NB4 (cell line): ENCODE measurements around the gene DGKD.

ENCODE experiments used
- DNase-seq: peaks from one replicate; pipeline ENCODE4 v3.0.0; 2010; ENCODE audit warnings: low read depth
- H3K4me3 ChIP-seq: one replicate; pipeline ENCODE4 v1.5.1; 2011; ENCODE audit warnings: mild to moderate bottlenecking, low read depth, low read length, moderate library complexity
- MYC ChIP-seq: IDR thresholded peaks from 2 replicates; pipeline ENCODE4 v1.6.1; 2011; ENCODE audit warnings: low read depth, low read length
- POLR2A ChIP-seq: IDR thresholded peaks from 2 replicates; pipeline ENCODE4 v1.6.1; 2011; ENCODE audit warnings: mild to moderate bottlenecking; ENCODE audit not compliant: insufficient read length; ENCODE audit errors: extremely low read depth
- TF ChIP-seq, protein P1 (sequence below): IDR thresholded peaks from 2 replicates; pipeline ENCODE4 v1.6.1; 2011; ENCODE audit warnings: low read depth, low read length
- TF ChIP-seq, protein P2 (sequence below): IDR thresholded peaks from one replicate; pipeline ENCODE4 v1.5.1; 2012; ENCODE audit warnings: low read depth, low read length

DGKD gene

DNA sequence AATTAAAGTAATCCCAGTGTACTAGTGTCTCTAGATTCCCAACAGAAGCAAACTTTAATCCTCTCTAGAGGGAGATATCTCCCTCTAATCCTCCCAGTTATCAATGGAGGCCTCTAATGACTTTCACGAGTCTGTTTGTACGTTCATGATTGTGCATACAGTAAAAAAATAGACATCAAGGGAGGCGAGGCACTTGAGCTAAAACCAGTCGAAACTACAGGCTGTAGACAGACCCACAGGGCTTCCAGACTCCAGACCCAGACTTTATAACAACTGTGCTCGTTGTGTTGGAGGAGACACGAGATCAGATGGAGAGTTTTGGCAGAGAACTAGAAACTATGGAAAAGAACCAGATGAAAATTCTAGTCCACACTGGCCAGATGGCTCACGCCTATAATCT is 7.0 kb downstream of the DGKD start:
- H3K4me3 ChIP-seq: no peak overlapping the region
- TF ChIP-seq, protein P1, sequence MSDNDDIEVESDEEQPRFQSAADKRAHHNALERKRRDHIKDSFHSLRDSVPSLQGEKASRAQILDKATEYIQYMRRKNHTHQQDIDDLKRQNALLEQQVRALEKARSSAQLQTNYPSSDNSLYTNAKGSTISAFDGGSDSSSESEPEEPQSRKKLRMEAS: no peak
- TF ChIP-seq POLR2A (no peak), MYC (no peak)
- TF ChIP-seq, protein P2, sequence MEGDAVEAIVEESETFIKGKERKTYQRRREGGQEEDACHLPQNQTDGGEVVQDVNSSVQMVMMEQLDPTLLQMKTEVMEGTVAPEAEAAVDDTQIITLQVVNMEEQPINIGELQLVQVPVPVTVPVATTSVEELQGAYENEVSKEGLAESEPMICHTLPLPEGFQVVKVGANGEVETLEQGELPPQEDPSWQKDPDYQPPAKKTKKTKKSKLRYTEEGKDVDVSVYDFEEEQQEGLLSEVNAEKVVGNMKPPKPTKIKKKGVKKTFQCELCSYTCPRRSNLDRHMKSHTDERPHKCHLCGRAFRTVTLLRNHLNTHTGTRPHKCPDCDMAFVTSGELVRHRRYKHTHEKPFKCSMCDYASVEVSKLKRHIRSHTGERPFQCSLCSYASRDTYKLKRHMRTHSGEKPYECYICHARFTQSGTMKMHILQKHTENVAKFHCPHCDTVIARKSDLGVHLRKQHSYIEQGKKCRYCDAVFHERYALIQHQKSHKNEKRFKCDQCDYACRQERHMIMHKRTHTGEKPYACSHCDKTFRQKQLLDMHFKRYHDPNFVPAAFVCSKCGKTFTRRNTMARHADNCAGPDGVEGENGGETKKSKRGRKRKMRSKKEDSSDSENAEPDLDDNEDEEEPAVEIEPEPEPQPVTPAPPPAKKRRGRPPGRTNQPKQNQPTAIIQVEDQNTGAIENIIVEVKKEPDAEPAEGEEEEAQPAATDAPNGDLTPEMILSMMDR: no peak
- no peak for DNase-seq

DNA sequence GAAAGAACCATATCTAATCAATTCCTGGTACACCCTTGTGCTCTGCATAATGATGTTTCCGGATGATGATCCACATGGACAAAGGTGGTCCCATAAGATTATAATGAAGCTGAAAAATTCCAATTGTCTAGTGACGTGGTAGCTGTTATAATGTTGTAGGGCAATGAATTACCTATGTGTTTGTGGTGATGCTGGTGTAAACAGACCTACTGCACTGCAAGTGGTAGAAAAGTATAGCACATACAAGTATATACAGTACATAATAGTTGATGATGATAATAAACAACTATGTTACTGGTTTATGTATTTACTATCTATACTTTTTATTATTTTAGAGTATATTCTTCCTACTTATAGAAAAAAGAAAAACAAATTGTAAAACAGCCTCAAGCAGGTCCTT is 8.4 kb downstream of the DGKD start:
- TF ChIP-seq, protein P2: no peak
- TF ChIP-seq, protein P1: no peak
- no peak for TF ChIP-seq MYC
- no peak for TF ChIP-seq POLR2A
- no peak for DNase-seq
- H3K4me3 ChIP-seq: no peak overlapping the region

DNA sequence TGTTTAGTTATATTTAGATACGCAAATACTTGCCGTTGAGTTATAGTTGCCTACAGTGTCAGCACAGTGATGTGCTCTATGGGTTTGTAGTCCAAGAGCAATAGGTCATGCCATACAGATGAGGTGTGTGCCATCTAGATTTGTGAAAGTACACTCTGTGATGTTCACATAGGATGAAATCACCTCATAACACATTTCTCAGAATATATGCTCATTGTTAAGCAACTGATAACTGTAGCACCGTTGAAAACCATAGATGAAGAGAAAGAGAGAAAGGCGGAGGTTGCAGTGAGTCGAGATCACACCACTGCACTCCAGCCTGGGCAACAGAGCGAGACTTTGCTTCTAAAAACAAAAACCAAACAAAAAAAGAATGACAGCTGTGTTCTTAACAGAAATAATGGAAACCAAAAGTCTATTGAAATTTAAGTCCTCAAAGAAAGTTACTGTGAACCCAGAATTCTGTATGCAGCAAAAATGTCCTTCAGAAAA is 9.5 kb downstream of the DGKD start:
- H3K4me3 ChIP-seq: no peak overlapping the region
- TF ChIP-seq, protein P1: no peak
- TF ChIP-seq MYC: no peak
- no peak for TF ChIP-seq POLR2A
- TF ChIP-seq, protein P2: no peak
- no peak for DNase-seq

DNA sequence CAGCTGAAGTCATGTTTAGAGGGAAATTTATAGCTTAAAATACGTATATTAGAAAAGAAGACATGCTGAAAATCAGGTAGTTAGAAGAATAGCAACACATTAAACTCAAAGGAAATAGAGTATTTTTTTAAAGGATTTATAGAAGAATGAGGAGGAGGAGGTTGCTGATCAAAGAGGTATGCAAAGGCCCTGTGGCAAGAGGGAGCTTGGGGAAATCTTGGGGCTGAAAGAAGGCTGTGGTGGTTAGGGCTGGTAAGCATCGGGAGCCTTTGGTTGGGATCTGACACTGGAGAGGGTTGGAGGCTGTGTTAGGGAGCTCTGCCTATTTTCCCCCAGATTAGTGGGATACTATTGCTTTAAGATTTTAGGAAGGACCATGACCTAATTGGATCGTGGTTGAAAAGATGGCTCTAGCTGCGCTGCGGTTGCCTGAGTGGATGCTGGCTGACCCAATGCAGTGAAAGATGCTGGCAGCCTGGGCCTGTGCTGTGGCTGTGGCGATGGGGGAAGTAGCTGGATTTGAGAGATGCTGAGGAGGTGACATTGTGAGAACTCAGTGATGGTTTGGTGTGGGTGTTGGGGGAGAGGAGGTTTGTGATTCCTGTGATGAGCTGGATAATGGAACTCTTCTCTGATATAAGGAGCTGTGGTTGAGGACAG is 11.7 kb downstream of the DGKD start:
- TF ChIP-seq MYC (no peak), POLR2A (no peak)
- TF ChIP-seq, protein P2: no peak
- TF ChIP-seq, protein P1: no peak
- H3K4me3 ChIP-seq: no peak overlapping the region
- no peak for DNase-seq

DNA sequence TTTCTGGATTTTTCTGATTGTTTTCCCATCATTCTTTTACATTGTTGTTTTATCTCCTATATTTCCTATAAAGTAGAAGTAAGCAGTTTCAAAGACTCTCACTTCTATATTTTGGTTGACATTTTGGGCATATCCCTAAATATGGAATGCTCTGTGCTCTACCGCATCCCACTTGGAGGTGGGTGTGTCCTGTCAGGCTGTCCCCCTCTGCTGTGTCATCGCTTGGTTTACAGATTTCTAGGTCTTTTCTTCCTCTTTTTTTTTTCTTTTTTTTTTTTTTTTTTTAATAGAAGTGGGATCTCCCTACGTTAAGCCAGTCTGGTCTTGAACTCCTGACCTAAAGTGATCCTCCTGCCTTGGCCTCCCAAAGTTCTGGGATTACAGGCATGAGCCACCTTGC is 13.3 kb downstream of the DGKD start:
- TF ChIP-seq, protein P1: no peak
- TF ChIP-seq MYC (no peak), POLR2A (no peak)
- TF ChIP-seq, protein P2: no peak

DNA sequence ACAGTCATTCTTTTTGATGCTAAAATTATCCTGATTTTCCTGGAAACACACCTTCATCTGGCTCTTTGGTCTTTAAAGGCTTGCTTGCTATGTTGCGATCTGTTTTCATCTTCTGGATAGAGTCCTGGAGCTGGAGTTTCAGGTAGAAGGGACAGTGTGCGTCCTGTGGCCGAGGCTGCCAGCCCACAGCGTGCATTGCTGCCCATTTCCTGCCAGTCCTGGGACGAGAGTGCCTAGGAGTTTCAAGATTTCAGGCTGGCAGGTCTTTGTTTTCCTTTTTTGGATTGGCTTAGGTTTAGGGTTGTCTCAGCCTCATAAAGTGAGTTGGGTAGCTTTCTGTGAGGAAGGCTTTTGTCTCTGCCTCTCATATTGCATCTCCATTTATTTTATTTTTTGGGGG is 14.5 kb downstream of the DGKD start:
- TF ChIP-seq POLR2A: no peak
- TF ChIP-seq, protein P2: no peak
- no peak for TF ChIP-seq MYC
- TF ChIP-seq, protein P1: no peak
- no peak for DNase-seq
- H3K4me3 ChIP-seq: no peak overlapping the region

More for the DNA sequence above, 13.3 kb downstream of the DGKD start:
- no peak for DNase-seq
- H3K4me3 ChIP-seq: no peak overlapping the region
